ENCODE data around the gene CTDNEP1.
"Not testable (repeated sequence)": the region's sequence is repeated elsewhere in the genome, so short reads cannot be mapped to it uniquely, and the experiment has no call there.

The CTDNEP1 gene

GRCh38 chr17:7243838-7244237 is 7.7 kb downstream of the CTDNEP1 start:
- not testable (repeated sequence) for DNase-seq

- no peak for DNase-seq
These were observed 8.1 kb downstream of the CTDNEP1 start for GRCh38 chr17:7243453-7243729.

DNA sequence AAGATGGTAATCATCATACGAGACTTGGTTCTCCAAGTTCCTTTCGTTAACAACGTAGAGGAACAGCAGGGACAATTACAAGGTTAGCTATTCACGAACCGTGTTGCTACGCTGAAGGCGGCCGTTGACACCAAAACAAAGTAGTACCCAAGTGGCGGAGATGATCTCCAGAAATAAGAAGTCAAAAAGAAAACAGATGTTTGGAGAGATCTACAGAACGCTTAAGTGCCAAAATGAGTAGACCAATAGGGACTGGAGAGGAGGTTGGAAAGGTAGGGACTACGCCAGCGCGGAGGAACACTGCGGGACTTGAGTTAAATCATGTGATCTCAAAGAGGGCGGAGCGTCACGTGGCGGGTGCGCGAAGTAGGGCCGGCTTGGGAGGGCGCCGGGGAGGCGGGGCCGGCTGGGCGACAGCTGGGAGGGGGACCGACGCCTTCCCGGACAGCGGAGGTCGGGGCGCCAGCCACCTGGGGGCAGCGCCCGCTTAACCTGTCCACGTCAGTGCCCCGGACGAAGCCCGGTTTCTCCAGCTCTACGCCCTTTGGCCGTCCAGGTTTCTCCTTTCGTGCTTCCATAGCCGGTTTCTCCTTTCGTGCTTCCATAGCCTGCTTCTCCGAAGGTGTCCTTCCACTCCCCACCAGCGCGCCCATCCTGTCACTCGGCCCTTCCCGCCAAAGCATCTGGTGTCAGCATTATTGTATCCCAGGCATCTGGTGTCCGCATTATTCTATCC is 8.6 kb downstream of the CTDNEP1 start:
- DNase-seq: peak; percentile 94

DNA sequence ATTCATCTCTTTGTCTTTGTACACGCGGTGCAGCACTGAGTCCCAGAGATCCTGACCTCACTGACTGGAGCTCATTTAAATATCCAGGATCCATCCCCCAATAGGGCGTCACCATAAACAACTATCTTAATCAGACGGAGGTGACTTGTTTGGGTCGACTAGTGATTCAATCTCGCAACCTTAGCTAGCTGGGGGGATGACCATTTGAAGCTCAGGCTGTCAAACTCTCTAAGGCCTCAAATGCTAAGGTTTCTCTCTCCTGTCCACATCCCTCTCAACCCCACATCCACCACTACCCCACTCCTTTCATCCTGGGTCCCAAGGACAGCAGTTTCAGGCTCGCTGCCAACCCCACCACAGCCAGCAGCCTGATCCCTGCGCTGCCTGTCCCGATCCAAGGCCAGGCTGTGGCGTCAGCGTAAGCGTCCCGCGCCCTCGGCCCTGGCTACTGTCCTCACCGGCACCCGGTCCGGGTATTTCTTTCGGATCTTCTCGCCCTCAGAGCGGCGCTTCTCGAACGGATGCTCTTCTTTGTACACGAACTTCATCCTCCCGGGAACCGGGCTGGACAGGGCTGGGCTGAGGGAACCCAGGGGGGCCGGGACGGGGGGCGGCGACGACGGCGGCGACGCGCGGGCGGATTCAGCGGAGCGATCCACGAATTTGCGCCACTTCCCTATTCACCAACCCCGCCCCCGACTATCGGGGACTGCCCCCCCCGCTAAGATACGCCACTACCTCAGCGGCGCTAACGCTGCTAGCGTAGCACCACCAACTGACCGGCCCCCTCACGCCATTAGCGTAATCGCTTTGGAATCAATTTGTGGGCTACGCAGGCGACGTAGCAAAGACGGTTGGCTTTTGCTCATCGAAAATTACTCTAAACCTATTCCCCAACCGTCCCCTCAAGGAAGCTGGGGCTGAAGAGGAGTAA is 9.5 kb downstream of the CTDNEP1 start, which contains the start of gene GABARAP:
TSS of gene GABARAP (minus strand) at position 667 of the 934 bp plus-strand sequence. CDS start at position 548, 119 bp downstream.
- peak; percentile 77 for DNase-seq

DNA sequence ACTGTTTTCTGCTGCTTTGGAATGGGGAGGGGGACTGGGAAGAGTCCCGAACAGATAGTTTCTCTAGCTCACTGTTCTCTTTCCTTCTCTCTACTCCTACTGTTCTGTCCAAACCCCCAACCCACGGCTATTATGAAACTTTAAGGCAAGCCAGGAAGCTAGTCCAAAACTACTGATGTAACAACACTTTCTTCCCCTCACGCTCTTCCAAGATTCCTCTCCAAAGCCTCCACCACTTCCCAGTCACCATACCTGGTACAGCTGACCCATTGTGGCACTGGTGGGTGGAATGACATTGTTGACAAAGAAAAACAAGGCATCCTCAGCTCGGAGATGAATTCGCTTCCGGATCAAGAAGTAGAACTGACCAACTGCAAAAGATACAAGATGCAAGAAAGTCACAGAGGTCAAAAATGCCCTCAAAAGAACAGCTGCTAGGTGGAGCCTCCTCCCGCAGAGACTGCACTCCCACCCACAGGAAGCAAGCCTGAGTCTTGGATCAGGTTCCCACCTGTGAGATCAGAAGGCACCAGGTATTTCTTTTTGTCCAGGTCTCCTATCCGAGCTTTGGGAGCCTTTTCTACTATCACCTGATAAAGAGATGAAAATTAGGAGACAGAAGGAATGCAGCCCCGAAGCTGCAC is 10.3 kb downstream of the CTDNEP1 start:
- DNase-seq: no peak

- no peak for DNase-seq
These were observed 11.2 kb downstream of the CTDNEP1 start for GRCh38 chr17:7240375-7240774.

DNA sequence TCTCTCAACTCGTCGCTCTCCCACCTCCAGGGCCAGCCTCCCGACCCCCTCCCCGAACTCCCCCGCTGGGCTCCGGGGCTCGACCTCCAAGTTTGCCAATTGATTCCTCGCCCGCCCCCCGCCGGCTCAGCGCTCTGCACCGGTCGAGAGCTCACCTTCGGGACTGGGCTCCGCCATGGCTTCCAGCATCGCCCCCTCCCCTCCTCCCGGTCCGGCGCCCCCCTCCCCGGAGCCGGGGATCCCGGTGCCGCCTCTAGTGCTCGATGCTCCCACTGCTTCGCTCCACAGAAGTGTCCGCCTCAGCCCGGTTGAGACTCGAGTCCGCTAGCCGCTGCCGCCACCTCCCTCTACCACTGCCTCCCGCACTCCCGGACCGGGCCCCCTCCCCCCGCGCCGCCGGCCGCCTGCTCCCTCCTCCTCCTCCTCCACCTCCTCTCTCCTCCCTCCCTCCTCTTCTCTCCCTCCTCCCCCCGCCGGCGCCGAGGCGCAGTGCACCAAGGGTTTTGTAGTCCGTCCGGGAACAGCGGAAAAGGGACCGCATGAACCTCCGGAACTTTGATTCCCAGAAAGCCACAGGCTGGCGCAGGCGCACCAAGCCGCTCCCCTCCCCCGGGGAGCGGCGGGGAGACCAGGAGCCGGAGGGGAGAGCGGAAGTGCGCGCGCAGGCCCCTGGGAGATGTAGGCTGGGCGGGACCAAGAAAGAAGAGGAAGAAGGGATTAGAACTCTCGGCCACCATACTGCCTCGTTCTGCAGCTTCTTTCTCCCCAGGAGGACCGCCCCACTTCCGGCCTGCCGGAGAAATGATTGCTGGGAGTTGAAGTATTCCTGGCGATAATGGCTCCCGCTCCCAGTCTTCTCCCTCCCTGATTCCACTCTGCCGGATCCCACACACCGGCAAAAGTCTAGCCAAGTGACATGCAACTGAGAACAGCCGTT is 12.2 kb downstream of the CTDNEP1 start, which contains the start of gene PHF23:
TSS of gene PHF23 (minus strand) at position 367 of the 937 bp plus-strand sequence. CDS start at position 189, 178 bp downstream.
- DNase-seq: peak; percentile 98

- DNase-seq: peak; percentile 17
These were observed 13.0 kb downstream of the CTDNEP1 start for GRCh38 chr17:7238420-7239090.

GRCh38 chr17:7237761-7238419 is 13.6 kb downstream of the CTDNEP1 start:
- DNase-seq: peak; percentile 70

GRCh38 chr17:7237266-7237760 is 14.2 kb downstream of the CTDNEP1 start:
- DNase-seq: no peak

DNA sequence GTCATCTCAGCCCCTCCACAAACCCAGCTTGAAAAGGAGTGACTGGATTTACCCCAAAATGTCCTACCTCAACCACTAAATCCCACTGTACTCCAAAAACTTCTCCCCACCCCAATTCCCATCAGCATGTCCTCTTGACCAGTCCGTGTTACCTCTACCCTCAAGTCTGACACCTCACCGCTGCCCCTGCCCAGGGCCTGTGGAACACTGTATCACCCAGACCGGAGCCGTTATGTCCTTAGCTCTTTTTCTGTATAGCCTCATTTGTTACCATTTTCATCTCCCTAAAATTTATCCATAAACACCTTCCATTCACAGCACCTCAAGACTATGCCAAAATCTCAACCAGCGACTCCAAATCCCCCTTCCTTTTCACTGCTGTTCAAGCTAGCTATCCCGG is 14.7 kb downstream of the CTDNEP1 start:
- DNase-seq: no peak

- no peak for DNase-seq
These were observed 15.6 kb downstream of the CTDNEP1 start for GRCh38 chr17:7235693-7236665.

GRCh38 chr17:7234083-7234951 is 17.2 kb downstream of the CTDNEP1 start, which contains the start of gene DVL2:
TSS of gene DVL2 (minus strand) at chr17:7234517. CDS start at chr17:7234262, 255 bp downstream.
- peak; percentile 88 for DNase-seq

- no peak for DNase-seq
These were observed 17.8 kb downstream of the CTDNEP1 start for GRCh38 chr17:7233701-7234082.

DNA sequence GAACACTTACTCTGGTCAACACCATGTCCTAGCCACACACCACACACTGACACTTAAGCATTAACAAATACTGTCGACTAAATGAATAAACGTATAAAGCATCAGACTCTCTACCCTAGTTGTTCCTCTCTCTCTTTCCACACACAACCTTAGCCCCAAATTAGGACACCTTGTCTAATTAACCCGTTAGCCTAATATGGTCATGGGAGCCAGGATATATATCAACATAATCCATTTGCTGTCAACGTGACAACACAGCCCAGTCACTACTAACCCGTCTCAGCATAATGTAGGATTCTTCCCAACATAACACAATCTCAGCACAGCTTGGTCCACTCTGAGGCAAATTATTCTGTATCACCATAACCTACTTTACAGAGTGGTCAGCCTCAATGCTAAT is 19.4 kb downstream of the CTDNEP1 start:
- DNase-seq: no peak

DNA sequence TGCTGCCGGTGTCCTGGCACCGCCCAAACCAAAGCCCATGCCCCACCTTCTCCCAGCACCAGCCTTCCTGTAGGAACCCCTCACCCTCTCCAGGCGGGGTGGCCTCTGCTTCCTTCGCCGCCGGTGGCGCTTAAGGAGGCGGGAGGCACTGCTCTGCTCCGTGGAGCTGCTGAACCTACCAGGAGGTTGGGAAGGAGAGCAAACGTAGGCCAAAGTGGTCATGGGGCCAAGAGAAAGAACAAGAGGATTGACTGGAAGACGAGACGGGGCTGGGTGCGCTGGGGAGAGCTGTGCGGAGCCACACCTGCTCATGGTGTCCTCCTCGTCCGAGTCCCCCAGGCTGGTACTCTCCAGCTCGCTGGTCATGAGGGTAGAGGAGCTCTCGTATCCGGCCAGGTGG is 22.0 kb downstream of the CTDNEP1 start:
- no peak for DNase-seq

- DNase-seq: no peak
These were observed 22.6 kb downstream of the CTDNEP1 start for GRCh38 chr17:7228920-7229319.

Data from NCI-H510A (cell line).